Natural killer cell (primary cell): ENCODE measurements around the gene HSBP1L1. TPM values are rescaled to one million over a fixed set of nuclear protein-coding genes. Genes with fewer than 3 reads are reported as not detected.
A peak's percentile ranks its signal among the peaks of the same experiment; 100 is the strongest.

Source experiments
- ATAC-seq, 3 donors: fragments of 150-1000 bp in 2 of 3; fragments of 200-7000 bp in 1 of 3; cut with Tn5 transposase; 1 replicate in 1 of 3; 2 replicates in 2 of 3; pipeline ENCODE4 v1.10.0; 2021; ENCODE audit warnings: mild to moderate bottlenecking in 2 of 3, moderate library complexity in 2 of 3
- DNase-seq, 2 donors: peaks; one replicate each; pipeline versions ENCODE4 v3.0.0 to v3.0.0-alpha.2; 2013 to 2021; ENCODE audit warnings: mixed read lengths in 1 of 2
- H3K27ac ChIP-seq: one replicate; pipeline ENCODE4 v1.5.1; 2013; ENCODE audit warnings: mild to moderate bottlenecking, low read length
- H3K27me3 ChIP-seq: one replicate; pipeline ENCODE4 v1.6.1; 2013; ENCODE audit warnings: low read length; ENCODE audit not compliant: control insufficient read depth, insufficient read depth
- H3K36me3 ChIP-seq: one replicate; pipeline ENCODE4 v1.6.1; 2013; ENCODE audit warnings: low read length; ENCODE audit not compliant: control insufficient read depth, insufficient read depth
- H3K4me1 ChIP-seq: one replicate; pipeline ENCODE4 v1.6.1; 2013; ENCODE audit warnings: low read length; ENCODE audit not compliant: control insufficient read depth, insufficient read depth
- H3K4me3 ChIP-seq: one replicate; pipeline ENCODE4 v1.5.1; 2013; ENCODE audit warnings: low read length
- H3K9me3 ChIP-seq: one replicate; pipeline ENCODE4 v1.6.1; 2013; ENCODE audit warnings: low read length; ENCODE audit not compliant: control insufficient read depth, insufficient read depth
- H3K27ac Mint-ChIP-seq, 2 donors: one replicate each; pipeline ENCODE4 v1.8.0; 2022; ENCODE audit warnings: mild to moderate bottlenecking in 2 of 2, mixed read lengths in 2 of 2, moderate library complexity in 1 of 2
- H3K27me3 Mint-ChIP-seq, 2 donors: one replicate each; pipeline ENCODE4 v1.8.0; 2022; ENCODE audit warnings: low read depth in 2 of 2, mixed read lengths in 2 of 2
- H3K36me3 Mint-ChIP-seq: one replicate; pipeline ENCODE4 v1.8.0; 2022; ENCODE audit warnings: mixed read lengths
- H3K4me1 Mint-ChIP-seq, 2 donors: one replicate each; pipeline ENCODE4 v1.8.0; 2022; ENCODE audit warnings: mixed read lengths in 2 of 2
- H3K4me3 Mint-ChIP-seq: one replicate; pipeline ENCODE4 v1.8.0; 2022; ENCODE audit warnings: mild to moderate bottlenecking, moderate library complexity, mixed read lengths
- H3K9me3 Mint-ChIP-seq, 2 donors: one replicate each; pipeline ENCODE4 v1.8.0; 2022; ENCODE audit warnings: mixed read lengths in 2 of 2
- WGBS: methylation state at CpG from one replicate; pipeline ENCODE4 v1.1.7; 2013; ENCODE audit warnings: missing lambda C conversion rate; ENCODE audit not compliant: insufficient coverage; 5-methylcytosine and 5-hydroxymethylcytosine counted together
- intact Hi-C: fragments of 100-400 bp; cut with micrococcal nuclease; formaldehyde crosslinking; loops from one replicate; pipeline ENCODE4 v1.14.2; 2022
- total RNA-seq, 4 donors: library from RNA; stranded (reverse); fragments of 120-200 nt in 1 of 4; gene quantifications; one replicate each; pipeline versions ENCODE4 v1.2.3 to v1.2.4, GENCODE V29; 2013 to 2022
- TF ChIP-seq, protein P1 (sequence below): fragments of 200-600 bp; IDR thresholded peaks from one replicate; pipeline ENCODE4 v1.8.0; 2022; ENCODE audit warnings: antibody characterized with exemption

HSBP1L1 gene
- total RNA-seq, 3 donors from 2014 or later (not counting 1 experiment from before 2014, with no cell fraction given), result 11.7 to 16.1 (median 13.8) TPM

DNA sequence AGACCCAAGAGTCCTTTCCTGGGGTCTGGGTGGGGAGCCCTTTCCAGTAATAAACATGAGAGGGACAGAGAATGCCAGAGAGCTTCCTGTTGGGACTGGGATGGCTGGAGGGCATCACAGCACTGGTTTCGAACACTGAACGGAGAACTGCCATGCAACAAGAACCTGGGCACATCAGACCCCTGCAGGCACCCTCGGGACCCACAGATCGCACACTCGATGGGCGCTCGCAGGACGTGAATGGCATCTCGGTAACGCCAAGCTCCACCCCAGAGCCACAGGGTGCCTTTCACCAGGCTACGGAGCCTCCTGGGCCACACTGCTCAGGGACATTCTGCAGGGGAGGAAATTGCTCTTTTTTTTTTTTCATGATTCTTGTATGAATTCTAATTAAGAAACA, 38.1 kb upstream of the HSBP1L1 start:
- Mint-ChIP-seq H3K9me3 (peaks cover 8 to 17% of the 10 kb centered on the region in 2 donors), H3K4me3 (no peak overlapping the region), H3K4me1 (peaks cover 9 to 14% of the 10 kb centered on the region in 2 donors), H3K27ac (no peak overlapping the region), H3K27me3 (no peaks in the 10 kb centered on the region), H3K36me3 (peaks cover 19% of the 10 kb centered on the region)
- Histone ChIP-seq H3K36me3 (peaks cover 7% of the 10 kb centered on the region), H3K27me3 (no peaks in the 10 kb centered on the region), H3K4me1 (no peaks in the 10 kb centered on the region), H3K4me3 (no peak overlapping the region), H3K9me3 (peaks cover 11% of the 10 kb centered on the region), H3K27ac (no peak overlapping the region)
- TF ChIP-seq, protein P1, sequence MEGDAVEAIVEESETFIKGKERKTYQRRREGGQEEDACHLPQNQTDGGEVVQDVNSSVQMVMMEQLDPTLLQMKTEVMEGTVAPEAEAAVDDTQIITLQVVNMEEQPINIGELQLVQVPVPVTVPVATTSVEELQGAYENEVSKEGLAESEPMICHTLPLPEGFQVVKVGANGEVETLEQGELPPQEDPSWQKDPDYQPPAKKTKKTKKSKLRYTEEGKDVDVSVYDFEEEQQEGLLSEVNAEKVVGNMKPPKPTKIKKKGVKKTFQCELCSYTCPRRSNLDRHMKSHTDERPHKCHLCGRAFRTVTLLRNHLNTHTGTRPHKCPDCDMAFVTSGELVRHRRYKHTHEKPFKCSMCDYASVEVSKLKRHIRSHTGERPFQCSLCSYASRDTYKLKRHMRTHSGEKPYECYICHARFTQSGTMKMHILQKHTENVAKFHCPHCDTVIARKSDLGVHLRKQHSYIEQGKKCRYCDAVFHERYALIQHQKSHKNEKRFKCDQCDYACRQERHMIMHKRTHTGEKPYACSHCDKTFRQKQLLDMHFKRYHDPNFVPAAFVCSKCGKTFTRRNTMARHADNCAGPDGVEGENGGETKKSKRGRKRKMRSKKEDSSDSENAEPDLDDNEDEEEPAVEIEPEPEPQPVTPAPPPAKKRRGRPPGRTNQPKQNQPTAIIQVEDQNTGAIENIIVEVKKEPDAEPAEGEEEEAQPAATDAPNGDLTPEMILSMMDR, result no peak
- WGBS, result 96% methylated on average over 11 of the region's 11 CpGs
- ATAC-seq (no peak), DNase-seq (peak in 1 of 2 donors; percentile 12)
- intact Hi-C loops, result no loop called here

DNA sequence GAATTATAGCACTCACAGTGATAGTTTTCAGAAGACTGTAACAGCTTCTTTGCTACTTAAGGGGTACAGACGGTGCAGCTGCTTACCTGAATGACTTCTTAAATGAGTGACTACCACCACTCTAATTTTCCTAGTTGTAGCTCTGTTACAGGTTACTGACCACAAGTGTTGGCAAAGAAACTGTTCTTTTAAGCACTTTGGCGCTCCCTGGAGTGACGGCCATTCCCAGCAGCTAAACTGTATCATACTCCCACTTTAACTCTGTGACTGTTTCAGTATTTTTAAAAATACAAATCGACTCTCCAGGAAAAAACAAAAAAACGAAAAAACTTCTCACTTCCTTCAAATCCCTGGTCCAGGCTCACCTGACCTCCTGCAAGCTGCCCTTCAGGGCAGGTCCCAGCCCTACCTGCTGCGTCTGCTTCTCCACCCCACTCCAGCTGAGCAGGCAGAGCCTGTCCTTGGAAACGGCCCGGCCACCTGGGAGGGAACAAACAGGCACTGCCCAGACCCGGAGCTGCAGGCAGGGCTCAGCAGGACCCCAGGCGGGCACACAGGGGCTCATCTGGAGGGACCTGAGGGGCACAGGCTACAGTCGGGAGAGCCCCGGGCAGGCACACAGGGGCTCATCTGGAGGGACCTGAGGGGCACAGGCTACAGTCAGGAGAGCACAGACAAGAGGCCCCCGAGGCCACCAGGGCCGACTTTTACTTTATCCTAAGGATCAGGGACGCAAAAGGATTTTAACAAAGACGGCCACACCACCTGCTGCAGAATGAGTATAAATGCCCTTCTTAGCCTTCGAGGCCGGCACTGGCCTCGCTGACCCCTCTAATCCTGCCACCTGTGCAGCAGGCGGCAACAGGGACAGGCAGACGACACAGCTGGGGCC, 37.5 kb upstream of the HSBP1L1 start:
- no peak overlapping the region for H3K27ac Mint-ChIP-seq
- H3K36me3 Mint-ChIP-seq, result peaks cover 21% of the 10 kb centered on the region
- Histone ChIP-seq H3K4me1 (no peaks in the 10 kb centered on the region), H3K27me3 (no peaks in the 10 kb centered on the region), H3K9me3 (peaks cover 16% of the 10 kb centered on the region), H3K4me3 (no peak overlapping the region), H3K27ac (no peak overlapping the region), H3K36me3 (peaks cover 7% of the 10 kb centered on the region)
- WGBS, result 95% methylated on average over 21 of the region's 21 CpGs
- no peak for ATAC-seq
- peaks cover 9 to 20% of the 10 kb centered on the region in 2 donors for H3K9me3 Mint-ChIP-seq
- no peak overlapping the region for H3K4me3 Mint-ChIP-seq
- intact Hi-C loops, result no loop called here
- TF ChIP-seq, protein P1, result no peak
- peak in 1 of 2 donors; percentile 9 for DNase-seq
- H3K27me3 Mint-ChIP-seq, result no peaks in the 10 kb centered on the region
- peaks cover 9 to 10% of the 10 kb centered on the region in 2 donors for H3K4me1 Mint-ChIP-seq

DNA sequence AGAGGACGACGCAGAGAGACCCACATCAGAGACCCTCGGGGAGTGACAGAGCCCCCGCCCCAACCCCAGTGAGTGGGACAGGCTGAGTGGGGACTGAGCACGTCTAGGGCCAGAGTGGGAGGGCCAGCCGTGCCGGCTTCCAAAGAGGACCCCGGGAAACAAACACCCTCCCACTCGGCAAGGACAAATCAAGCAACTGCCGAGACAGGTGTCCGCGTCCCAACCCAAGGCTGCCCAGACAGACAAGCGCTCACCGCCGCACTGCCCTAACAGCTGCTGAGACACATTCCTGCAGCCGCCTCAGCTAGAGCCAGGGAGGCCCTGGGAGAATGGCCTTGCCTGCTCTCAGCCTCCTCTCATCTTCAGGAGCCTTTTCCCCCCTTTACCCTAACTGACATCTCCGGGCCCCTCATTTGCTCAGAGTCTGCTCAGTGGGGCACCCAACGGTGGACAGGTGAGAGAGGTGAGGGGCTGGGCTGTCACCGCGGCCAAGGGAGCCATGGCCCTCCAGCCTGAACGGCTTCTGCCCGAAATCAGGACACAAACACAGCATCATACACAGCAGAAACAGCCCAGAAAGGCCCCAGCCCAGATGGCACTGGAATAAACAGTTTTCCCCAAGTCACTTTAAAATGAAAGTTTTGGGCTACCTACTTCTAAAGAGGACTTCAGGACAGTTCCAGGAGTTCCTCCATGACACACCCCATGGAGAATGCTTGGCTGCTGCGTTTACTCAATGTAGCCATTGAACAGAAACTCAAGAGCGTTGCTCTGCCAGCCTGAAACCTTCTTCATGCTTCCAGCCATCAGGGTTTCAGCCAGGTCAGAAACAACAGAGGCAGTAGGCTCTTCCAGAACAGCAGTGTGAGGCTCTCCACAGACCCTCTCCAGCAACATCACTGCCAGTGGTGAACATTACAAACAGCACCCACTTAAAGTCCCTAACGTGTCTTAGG, 36.6 kb upstream of the HSBP1L1 start:
- Mint-ChIP-seq H3K4me3 (no peak overlapping the region), H3K27me3 (no peaks in the 10 kb centered on the region), H3K36me3 (peaks cover 31% of the 10 kb centered on the region), H3K9me3 (peaks cover 15 to 25% of the 10 kb centered on the region in 2 donors), H3K27ac (peak overlapping the region in 1 of 2 donors; percentile 29), H3K4me1 (peaks cover 9% of the 10 kb centered on the region in 2 donors)
- intact Hi-C loops, result no loop called here
- TF ChIP-seq, protein P1, result no peak
- Histone ChIP-seq H3K4me3 (no peak overlapping the region), H3K9me3 (peaks cover 16% of the 10 kb centered on the region), H3K36me3 (peaks cover 7% of the 10 kb centered on the region), H3K4me1 (no peaks in the 10 kb centered on the region), H3K27ac (no peak overlapping the region), H3K27me3 (no peaks in the 10 kb centered on the region)
- ATAC-seq (no peak), DNase-seq (peak in 1 of 2 donors; percentile 14)
- WGBS, result 93% methylated on average over 25 of the region's 25 CpGs
